ENCODE data around the gene TSNAX. TPM values are rescaled to one million over a fixed set of nuclear protein-coding genes. Genes with fewer than 3 reads are reported as not detected.

TSNAX gene
- total and polyA plus RNA-seq, 4 donors = 12.8 to 25.4 (median 19.6) TPM

DNA sequence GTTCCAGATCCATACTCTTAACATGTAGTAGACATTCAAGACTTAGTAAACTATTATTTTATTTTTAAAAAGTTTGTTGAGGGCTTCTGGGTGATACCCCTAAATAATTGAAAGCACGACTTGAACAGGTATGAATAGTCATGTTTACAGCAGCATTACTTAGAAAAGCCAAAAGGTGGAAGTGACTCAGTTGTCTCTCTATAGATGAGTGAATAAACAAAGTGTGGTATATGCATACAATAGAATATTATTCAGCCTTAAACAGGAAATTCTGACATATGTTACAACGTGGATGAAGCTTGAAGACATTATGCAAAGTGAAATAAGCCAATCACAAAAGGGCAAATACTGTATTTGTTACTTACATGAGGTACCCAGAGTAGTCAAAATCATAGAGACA, 26.5 kb downstream of the TSNAX start (continued):
- TF ChIP-seq, protein P1, sequence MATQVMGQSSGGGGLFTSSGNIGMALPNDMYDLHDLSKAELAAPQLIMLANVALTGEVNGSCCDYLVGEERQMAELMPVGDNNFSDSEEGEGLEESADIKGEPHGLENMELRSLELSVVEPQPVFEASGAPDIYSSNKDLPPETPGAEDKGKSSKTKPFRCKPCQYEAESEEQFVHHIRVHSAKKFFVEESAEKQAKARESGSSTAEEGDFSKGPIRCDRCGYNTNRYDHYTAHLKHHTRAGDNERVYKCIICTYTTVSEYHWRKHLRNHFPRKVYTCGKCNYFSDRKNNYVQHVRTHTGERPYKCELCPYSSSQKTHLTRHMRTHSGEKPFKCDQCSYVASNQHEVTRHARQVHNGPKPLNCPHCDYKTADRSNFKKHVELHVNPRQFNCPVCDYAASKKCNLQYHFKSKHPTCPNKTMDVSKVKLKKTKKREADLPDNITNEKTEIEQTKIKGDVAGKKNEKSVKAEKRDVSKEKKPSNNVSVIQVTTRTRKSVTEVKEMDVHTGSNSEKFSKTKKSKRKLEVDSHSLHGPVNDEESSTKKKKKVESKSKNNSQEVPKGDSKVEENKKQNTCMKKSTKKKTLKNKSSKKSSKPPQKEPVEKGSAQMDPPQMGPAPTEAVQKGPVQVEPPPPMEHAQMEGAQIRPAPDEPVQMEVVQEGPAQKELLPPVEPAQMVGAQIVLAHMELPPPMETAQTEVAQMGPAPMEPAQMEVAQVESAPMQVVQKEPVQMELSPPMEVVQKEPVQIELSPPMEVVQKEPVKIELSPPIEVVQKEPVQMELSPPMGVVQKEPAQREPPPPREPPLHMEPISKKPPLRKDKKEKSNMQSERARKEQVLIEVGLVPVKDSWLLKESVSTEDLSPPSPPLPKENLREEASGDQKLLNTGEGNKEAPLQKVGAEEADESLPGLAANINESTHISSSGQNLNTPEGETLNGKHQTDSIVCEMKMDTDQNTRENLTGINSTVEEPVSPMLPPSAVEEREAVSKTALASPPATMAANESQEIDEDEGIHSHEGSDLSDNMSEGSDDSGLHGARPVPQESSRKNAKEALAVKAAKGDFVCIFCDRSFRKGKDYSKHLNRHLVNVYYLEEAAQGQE (IDR thresholded peaks at IDR 0.05) = no peak

DNA sequence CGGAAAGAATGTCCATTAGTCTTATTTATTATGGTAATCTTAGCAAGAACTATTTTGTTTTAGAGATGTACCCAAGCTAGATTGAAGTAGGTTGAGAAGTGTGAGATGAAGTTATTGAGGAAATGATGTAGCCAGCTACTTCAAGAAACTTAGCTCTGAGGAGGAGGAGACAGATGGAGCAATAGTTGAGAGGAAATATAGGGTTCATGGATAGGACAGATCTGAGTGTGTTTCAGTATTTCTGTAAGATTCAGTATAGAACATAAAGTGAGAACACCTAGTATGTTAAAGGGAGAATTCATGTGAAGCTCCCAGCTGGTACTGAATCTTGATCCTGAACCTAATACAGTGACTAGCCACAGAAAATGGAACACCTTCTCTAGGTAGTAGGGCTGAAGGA, 28.9 kb downstream of the TSNAX start:
- H3K27me3 ChIP-seq (ENCODE audit: control insufficient read depth in 4 of 4, insufficient read depth in 4 of 4, low read length in 3 of 4) = no peaks in the 10 kb centered on the region
- peaks cover 0 to 6% (median 2%) of the 10 kb centered on the region in 4 donors for H3K36me3 ChIP-seq (ENCODE audit: control insufficient read depth in 4 of 4, insufficient read depth in 3 of 4, low read depth in 1 of 4, low read length in 3 of 4)
- H3K4me3 ChIP-seq (ENCODE audit: low read depth in 1 of 3, low read length in 3 of 3) = no peak overlapping the region
- H3K9ac ChIP-seq (ENCODE audit: low read depth in 1 of 2, low read length in 2 of 2) = no peak overlapping the region
- DNase-seq (ENCODE audit: low spot score) = no peak
- H3K4me1 ChIP-seq (ENCODE audit: control insufficient read depth in 4 of 4, insufficient read depth in 4 of 4, low read length in 3 of 4) = no peaks in the 10 kb centered on the region
- WGBS = 99% methylated on average over 1 of the region's 1 CpG
- TF ChIP-seq YY1 (IDR thresholded peaks at IDR 0.05) = no peak
- TF ChIP-seq, protein P2, sequence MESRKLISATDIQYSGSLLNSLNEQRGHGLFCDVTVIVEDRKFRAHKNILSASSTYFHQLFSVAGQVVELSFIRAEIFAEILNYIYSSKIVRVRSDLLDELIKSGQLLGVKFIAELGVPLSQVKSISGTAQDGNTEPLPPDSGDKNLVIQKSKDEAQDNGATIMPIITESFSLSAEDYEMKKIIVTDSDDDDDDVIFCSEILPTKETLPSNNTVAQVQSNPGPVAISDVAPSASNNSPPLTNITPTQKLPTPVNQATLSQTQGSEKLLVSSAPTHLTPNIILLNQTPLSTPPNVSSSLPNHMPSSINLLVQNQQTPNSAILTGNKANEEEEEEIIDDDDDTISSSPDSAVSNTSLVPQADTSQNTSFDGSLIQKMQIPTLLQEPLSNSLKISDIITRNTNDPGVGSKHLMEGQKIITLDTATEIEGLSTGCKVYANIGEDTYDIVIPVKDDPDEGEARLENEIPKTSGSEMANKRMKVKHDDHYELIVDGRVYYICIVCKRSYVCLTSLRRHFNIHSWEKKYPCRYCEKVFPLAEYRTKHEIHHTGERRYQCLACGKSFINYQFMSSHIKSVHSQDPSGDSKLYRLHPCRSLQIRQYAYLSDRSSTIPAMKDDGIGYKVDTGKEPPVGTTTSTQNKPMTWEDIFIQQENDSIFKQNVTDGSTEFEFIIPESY (IDR thresholded peaks at IDR 0.05) = no peak
- TF ChIP-seq HNF4A (conservative IDR thresholded peaks at IDR 0.05) = no peak
- TF ChIP-seq, protein P3, sequence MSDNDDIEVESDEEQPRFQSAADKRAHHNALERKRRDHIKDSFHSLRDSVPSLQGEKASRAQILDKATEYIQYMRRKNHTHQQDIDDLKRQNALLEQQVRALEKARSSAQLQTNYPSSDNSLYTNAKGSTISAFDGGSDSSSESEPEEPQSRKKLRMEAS (IDR thresholded peaks at IDR 0.05) = no peak
- no peak for TF ChIP-seq RXRA (IDR thresholded peaks at IDR 0.05)
- TF ChIP-seq, protein P1 (IDR thresholded peaks at IDR 0.05) = no peak
- no peak for TF ChIP-seq FOXA1 (IDR thresholded peaks at IDR 0.05)
- TF ChIP-seq EGR1 (IDR thresholded peaks at IDR 0.05; ENCODE audit: low read depth in 2 of 2) = no peak
- no peak for TF ChIP-seq NR2F2 (IDR thresholded peaks at IDR 0.05)
- TF ChIP-seq FOXA2 (IDR thresholded peaks at IDR 0.05) = no peak
- TF ChIP-seq SP1 (IDR thresholded peaks at IDR 0.05) = no peak
- H3K27ac ChIP-seq (ENCODE audit: low read depth in 1 of 2, low read length in 2 of 2) = no peak overlapping the region
- no peaks in the 10 kb centered on the region for H3K9me3 ChIP-seq (ENCODE audit: control insufficient read depth in 4 of 4, low read length in 3 of 4)

Data from liver (tissue), 9 donors.